NCI-H1694 (cell line): ENCODE measurements around the gene CYS1.
"Not testable (repeated sequence)": the region's sequence is repeated elsewhere in the genome, so short reads cannot be mapped to it uniquely, and the experiment has no call there.

Experiments
- DNase-seq: peaks from one replicate; lab custom pipeline; 2025; lab: John Stamatoyannopoulos, UW

The CYS1 gene

GRCh38 chr2:10046931-10047330 is 33.3 kb downstream of the CYS1 start:
- DNase-seq = no peak

GRCh38 chr2:10045561-10046355 is 34.5 kb downstream of the CYS1 start:
- DNase-seq = no peak

GRCh38 chr2:10043906-10044601 is 36.2 kb downstream of the CYS1 start:
- DNase-seq = peak; percentile 51

- peak; percentile 83 for DNase-seq
Observed at GRCh38 chr2:10043256-10043905, 36.8 kb downstream of the CYS1 start, which contains the start of gene KLF11. TSS of gene KLF11 (plus strand) at chr2:10043550. CDS start at chr2:10043717, 167 bp downstream.

- no peak for DNase-seq
Observed at GRCh38 chr2:10042301-10043161, 37.7 kb downstream of the CYS1 start.

- no peak for DNase-seq
Observed at GRCh38 chr2:10041711-10042110, 38.5 kb downstream of the CYS1 start.

GRCh38 chr2:10039658-10040410 is 40.4 kb downstream of the CYS1 start:
- DNase-seq = no peak

- DNase-seq = no peak
Observed at GRCh38 chr2:10038716-10039115, 41.5 kb downstream of the CYS1 start.

- no peak for DNase-seq
Observed at GRCh38 chr2:10038123-10038522, 42.1 kb downstream of the CYS1 start.

GRCh38 chr2:10036095-10036884 is 43.9 kb downstream of the CYS1 start:
- DNase-seq = peak; percentile 74

GRCh38 chr2:10035633-10036032 is 44.6 kb downstream of the CYS1 start:
- no peak for DNase-seq

GRCh38 chr2:10035053-10035422 is 45.2 kb downstream of the CYS1 start:
- no peak for DNase-seq

- no peak for DNase-seq
Observed at GRCh38 chr2:10034333-10035052, 45.7 kb downstream of the CYS1 start.

GRCh38 chr2:10033251-10034006 is 46.8 kb downstream of the CYS1 start:
- DNase-seq = no peak

GRCh38 chr2:10032746-10033105 is 47.5 kb downstream of the CYS1 start:
- no peak for DNase-seq

- no peak for DNase-seq
Observed at GRCh38 chr2:10031886-10032745, 48.1 kb downstream of the CYS1 start.

GRCh38 chr2:10030798-10031197 is 49.4 kb downstream of the CYS1 start:
- not testable (repeated sequence) for DNase-seq

- no peak for DNase-seq
Observed at GRCh38 chr2:10030311-10030736, 49.9 kb downstream of the CYS1 start.
